ENCODE data around the gene DYNC2H1. TPM values are rescaled to one million over a fixed set of nuclear protein-coding genes. Genes with fewer than 3 reads are reported as not detected.

The DYNC2H1 gene
- polyA plus RNA-seq, 4 donors = 34.5 to 48.2 (median 38.4) TPM

DNA sequence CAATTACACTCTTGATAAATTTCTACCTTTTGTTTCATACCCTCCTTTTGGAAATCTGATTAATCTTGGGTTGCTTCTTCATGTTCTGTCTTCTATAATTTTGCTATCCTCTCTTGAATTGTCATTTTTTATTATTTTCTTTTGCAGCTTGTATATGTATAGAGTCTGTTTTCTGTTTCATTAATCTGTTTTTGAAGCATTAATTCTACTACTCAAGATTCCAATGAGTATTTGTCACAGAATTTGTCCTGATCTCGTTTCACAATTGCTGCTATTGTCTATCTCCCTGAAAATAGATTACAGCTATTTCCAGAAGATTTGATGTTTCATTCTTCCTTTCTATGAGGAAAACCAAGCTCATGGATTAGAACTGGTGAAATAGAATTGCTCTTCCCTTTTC, 406.1 kb downstream of the DYNC2H1 start:
- DNase-seq (ENCODE audit: low read depth in 4 of 4, low spot score in 2 of 4) = no peak

DNA sequence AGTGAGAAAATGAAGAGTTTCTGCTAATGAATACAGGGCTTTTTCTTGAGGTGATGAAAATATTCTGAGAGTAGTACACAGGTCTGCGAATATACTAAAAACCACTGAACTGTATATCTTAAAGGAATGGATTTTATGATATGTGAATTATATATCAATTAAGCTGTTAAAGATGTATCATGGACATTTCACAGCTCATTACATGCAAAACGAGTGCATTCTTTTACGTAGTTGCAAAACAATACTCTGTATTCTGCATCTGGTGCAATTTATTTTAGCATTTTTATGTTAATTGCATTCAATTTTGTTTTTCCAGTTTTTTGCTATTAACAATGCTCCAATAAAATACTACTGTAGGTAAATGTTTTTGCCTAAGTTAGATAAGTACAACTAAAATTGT, 411.6 kb downstream of the DYNC2H1 start:
- DNase-seq (ENCODE audit: low read depth in 4 of 4, low spot score in 2 of 4) = no peak

DNA sequence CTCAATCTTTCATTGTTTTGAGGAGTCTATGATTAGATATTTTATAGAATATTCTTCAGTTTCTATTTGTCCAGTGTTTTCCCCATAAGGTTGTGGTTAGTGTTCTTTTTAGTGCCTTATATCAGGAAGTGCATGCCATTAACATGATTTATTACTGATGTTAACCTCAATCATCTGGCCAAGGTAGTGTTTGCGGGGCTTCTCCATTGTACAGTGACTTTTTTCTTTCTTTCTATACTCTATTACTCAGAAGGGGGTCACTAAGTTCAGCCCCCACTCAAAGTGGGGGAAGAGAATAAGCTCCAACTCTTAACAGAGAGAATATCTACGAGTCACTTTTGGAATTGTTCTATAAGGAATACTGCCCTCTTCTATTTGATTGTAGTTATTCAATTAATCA, 415.8 kb downstream of the DYNC2H1 start:
- DNase-seq (ENCODE audit: low read depth in 4 of 4, low spot score in 2 of 4) = no peak

DNA sequence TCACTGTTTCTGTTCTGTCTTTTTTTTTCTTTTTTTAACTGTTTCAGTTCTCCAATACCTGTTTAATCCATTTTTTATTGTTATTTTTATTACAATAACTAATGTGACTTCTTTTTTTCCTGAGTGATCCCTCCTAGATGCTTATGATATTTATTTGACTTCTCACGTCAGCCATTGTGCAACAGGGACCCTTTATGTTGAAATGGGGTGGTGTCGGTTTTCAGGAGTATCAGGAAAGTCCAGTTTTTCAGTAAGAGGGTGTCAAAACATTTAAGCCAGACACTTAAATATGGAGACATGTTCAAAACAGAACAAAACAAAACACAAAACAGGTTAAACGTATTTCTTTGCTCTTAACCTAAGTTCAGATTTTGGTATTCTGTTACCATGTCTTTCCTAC, 418.8 kb downstream of the DYNC2H1 start:
- no peak for DNase-seq (ENCODE audit: low read depth in 4 of 4, low spot score in 2 of 4)

DNA sequence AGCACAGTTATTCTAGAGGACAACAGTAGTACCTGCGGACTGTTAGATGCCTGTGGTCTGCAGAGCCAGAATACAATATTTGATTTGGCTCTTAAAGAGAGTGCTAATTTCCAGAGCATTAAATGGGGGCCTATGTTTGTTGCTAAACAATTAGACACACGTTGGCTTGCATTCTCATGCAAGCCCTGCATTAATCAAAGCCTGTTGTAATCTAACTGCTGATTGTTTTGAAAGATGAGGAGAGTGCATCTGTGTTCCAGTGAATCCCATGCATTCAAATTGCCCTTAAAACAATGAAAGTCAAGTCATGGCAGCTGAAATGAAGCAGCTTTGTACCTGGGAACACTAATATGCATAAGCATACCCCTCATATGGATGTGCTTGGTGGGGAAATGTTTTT, 419.4 kb downstream of the DYNC2H1 start:
- no peak for DNase-seq (ENCODE audit: low read depth in 4 of 4, low spot score in 2 of 4)

DNA sequence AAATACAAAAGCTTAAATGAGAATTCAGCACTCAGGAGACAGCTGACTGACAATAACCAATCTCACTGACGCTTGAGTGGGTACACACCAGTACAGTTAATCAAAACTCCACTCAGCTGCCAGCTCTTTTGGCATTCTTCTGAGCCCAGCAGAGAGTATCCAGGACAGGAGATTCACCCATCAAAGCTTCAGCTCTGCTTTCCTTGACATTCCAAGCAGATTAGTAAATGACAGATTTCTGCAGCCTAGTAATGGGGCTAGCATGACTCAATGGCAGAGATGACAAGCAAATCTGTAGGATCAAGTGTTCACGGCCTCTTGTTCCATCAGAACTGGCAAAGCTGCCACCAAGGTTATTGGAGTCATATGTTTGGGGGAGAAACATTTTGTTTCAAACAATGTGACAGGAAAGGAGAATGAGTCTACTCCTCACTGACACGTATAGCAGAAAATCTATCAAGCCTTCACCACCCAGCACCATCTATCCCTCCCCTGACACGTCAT, 420.0 kb downstream of the DYNC2H1 start:
- DNase-seq (ENCODE audit: low read depth in 4 of 4, low spot score in 2 of 4) = no peak

Other genes starting within 250 kb of the DYNC2H1 start
- gene MMP12, start 234.4 kb upstream of the DYNC2H1 start, polyA plus RNA-seq (ENCODE audit: insufficient read length in 4 of 4) = 1 to 10 TPM; 1.8 to 5.1 (median 2.9) TPM
- under 1 TPM in 1 of 4 donors, not detected in 3; 0.13 TPM for gene MMP13, start 153.7 kb upstream of the DYNC2H1 start, polyA plus RNA-seq (ENCODE audit: insufficient read length in 4 of 4)
- gene DCUN1D5, start 17.3 kb upstream of the DYNC2H1 start, polyA plus RNA-seq (ENCODE audit: insufficient read length in 4 of 4) = 10 to 100 TPM; 32.3 to 40.0 (median 37.1) TPM